Raji (cell line): ENCODE measurements around the gene BCAT1.
A peak's percentile ranks its signal among the peaks of the same experiment; 100 is the strongest.

ENCODE experiments used
- POLR2A ChIP-seq: IDR thresholded peaks from 2 replicates; pipeline ENCODE4 v1.6.1; 2011; ENCODE audit warnings: low read depth, low read length, control low read depth; ENCODE audit not compliant: insufficient read depth

The BCAT1 gene, protein sequence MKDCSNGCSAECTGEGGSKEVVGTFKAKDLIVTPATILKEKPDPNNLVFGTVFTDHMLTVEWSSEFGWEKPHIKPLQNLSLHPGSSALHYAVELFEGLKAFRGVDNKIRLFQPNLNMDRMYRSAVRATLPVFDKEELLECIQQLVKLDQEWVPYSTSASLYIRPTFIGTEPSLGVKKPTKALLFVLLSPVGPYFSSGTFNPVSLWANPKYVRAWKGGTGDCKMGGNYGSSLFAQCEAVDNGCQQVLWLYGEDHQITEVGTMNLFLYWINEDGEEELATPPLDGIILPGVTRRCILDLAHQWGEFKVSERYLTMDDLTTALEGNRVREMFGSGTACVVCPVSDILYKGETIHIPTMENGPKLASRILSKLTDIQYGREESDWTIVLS

DNA sequence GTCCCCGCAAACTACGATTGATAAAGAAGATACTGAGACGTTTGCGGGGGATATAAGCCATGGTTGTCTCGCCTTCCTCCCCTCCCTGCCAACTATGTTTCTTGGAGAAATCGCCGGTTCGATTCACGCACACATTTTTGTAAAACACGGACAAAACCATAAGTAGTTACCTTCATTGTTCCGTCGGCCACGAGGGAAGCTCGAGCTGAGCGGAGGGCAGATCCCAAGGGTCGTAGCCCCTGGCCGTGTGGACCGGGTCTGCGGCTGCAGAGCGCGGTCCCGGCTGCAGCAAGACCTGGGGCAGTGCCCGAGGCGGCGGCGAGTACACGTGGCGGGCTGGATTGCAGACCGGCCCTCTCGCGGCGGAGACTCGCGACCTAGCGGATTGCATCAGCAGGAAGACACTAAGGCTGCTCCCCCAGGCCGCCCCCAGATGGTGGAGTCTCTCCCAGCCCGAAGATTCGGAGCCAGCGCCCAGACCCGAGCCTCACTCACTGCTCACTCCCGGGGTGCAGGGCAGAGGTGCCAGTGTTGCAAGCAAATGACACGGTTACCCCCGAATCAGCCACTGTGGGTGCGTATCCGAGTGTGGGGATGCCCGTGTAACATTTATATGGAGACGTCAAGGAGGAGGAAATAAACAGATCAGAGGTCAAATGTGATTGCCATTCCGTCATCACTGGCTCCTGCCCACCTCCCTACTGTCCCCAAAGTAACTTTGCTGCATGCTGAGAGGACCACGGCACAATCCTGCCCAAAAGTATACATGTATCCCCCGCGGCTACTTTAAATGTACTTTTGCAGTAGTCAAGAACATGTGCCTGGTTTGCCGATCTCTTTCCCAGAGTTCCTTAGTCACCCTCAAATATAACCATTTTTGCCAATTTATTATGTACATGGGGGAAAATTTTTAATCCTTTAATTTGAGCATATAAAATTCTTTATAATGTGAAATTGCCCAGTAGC lies at the start of gene BCAT1:
BCAT1 (minus strand) TSS at position 345 of the 966 bp plus-strand sequence; CDS start at position 176, 169 bp downstream.
- TF ChIP-seq POLR2A: peak; percentile 89

DNA sequence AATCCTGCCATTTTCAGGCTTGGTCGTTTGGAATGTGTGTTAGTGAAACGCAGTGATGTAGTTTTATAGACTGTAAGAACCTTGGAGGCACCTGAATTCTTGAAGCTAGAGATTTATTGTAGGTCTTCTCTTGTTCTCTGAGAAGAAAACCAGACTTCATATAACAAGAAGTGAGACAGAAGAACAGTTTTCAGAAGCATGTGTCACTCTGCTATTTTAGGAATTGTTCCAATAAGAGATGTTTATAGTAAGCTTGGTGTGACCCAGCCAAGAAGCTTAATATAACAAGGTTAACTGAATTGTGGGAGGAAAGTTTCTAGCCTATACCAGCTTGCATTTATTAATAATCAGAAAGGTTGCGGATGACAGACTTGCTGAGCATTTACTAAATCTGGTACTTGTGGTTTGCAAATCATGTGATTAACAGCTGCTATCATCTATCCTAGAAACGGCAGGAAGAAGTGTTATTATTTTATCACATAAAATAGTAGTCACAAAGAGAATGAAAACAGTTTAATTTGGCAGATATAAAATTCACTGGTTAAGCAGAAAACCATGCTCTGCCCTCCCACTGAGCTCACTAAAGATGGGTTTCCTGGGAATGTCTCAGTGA lies 49.2 kb upstream of the BCAT1 start:
- TF ChIP-seq POLR2A: peak; percentile 50

DNA sequence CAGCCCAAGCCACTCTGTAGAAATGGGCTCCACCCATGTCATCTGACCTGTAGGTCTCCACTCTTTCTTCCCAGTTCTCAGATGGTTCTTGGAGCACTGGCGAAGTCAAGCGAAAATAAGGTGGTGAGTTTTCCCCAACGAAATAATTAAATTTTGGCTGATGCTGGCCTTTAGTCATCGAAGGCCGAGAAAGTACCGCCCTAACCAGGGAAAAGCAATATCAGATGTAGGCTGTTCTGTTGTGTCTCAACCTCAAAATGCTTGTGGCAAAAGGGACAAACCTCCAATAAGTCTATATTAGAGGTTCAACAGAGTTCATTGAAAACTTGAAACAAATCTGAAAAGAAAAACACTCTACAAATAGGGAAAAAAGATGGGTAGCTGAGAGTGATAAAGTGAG lies 48.6 kb upstream of the BCAT1 start:
- no peak for TF ChIP-seq POLR2A

DNA sequence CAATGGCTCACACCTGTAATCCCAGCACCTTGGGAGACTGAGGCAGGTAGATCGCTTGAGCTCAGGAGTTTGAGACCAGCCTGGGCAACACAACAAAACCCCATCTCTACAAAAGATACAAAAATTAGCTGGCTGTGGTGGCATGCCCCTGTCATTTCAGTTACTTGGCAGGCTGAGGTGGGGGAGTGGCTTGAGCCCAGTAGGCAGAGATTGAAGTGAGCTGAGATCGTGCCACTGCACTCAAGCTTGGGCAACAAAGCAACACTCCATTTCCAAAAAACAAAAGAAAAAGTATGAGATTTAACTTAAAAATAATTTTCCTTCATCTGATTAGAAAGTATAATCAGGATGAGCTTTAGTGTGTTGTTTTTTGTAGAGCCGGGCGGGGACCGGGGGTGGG lies 47.9 kb upstream of the BCAT1 start:
- TF ChIP-seq POLR2A: peak; percentile 53; the same call in 1 of the 2 replicates

DNA sequence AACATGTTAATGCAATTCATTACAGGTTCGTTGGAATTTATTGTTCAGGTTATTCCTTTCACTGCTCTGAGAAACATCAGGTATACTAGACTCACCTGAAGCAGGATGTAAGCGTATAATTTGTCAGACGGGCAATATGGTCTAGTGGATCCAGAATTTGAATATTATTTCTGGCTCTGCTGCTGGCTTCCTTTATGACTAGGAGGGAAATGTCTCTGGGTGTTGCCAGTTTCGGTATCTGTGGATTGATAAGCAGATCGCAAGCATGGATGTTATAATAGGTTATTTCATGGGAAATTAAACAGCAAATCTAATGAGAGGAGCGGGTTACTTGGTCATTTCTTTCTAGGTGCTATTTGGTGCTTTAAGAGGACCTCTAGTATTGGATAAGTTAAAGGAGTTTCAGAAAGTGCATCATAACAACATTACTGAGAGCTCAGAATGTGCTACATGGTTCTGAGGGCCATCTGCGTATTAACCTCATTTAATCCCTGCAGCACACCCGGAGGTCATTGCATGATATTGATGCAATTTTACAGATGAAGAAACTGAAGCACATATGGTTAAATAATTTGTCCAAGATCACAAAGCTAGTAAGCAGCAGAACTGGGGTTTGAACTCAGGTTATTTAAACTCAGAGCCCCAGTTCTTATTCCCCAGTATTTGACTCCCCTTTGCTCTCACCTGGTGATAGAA lies 47.3 kb upstream of the BCAT1 start:
- peak; percentile 55; the same call in 1 of the 2 replicates for TF ChIP-seq POLR2A

DNA sequence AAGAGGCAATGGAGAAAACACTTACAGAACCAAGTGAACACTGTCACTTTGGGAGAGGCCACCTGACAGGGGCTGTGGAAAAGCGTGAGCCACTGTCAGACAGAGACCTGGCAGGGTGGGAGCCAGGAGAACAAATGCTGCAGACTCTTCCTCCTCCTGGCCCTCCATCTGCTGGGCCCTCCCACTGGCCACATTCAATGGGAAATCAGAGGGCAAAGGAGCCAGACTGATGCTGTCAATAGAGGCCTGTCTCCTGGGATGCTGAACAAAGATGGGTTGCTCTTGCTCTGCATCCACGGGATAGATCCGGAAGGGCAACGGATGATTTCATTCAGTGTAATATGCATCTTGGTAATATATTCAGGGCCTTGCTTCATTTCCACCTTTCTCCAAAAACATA lies 44.9 kb upstream of the BCAT1 start:
- TF ChIP-seq POLR2A: no peak

DNA sequence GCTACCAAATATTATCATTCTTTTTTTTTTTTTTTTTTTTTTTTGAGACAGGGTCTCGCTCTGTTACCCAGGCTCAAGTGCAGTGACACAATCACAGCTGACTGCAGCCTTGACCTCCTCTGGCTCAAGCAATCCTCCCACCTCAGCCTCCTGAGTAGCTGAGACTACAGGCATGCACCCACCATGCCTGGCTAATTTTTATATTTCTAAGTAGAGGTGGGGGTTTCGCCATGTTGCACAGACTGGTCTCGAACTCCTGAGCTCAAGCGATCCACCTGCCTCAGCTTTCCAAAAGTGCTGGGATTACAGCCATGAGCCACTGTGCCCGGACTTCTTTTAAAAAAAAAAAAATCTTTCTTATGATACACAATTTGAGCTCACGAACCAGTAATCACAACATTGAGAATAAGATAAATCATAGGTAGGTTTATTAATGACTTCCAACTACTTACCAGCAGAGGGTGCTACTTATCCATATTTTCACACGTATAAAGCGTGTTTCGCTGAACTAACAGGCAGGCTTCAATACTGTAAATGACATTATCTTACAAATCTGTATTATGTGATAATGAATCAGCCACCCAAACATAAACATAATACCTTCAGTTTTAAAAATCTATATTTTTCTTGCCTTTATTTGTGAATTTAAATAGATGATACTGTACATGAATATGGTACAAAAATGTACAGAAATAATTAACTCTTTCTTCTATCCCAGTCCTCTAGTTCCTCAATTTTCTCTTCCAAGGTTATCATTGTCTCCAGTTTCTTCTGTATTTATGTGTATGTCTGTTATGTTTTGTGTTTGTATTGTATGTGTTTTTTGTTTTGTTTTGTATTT lies 42.5 kb upstream of the BCAT1 start:
- TF ChIP-seq POLR2A: no peak

DNA sequence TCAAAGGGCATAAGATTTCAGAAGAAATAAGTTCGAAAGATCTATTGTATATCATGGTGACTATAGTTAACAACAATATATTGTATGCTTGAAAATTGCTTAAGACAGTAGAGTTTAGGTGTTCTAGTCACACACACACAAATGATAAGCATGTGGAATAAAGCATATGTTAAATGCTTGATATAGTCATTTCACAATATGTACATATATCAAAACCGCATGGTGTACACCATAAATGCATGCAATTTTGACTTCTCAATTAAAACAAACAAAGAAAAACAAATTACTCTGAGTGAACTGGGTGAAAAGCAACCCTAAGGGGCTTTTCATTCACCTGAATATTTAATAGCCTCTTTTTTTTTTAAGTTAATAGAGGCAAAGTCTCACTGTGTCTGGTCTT lies 40.3 kb upstream of the BCAT1 start:
- TF ChIP-seq POLR2A: no peak

DNA sequence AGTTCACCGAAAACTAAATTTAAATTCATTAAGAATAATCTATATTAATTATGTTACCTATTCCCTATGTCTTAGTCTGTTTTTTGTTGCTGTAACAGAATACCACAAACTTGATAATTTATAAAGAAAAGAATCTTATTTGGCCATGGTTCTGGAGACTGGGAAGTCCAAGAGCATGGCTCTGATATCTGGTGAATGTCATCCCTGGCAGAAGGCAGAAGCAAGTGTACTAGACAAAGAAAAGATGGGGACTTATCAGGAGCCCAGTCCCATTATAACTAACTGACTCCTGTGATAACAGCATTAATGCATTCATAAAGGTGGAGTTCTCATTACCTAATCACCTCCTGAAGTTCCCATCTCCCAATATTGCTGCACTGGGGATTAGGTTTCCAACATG lies 33.3 kb upstream of the BCAT1 start:
- TF ChIP-seq POLR2A: no peak

DNA sequence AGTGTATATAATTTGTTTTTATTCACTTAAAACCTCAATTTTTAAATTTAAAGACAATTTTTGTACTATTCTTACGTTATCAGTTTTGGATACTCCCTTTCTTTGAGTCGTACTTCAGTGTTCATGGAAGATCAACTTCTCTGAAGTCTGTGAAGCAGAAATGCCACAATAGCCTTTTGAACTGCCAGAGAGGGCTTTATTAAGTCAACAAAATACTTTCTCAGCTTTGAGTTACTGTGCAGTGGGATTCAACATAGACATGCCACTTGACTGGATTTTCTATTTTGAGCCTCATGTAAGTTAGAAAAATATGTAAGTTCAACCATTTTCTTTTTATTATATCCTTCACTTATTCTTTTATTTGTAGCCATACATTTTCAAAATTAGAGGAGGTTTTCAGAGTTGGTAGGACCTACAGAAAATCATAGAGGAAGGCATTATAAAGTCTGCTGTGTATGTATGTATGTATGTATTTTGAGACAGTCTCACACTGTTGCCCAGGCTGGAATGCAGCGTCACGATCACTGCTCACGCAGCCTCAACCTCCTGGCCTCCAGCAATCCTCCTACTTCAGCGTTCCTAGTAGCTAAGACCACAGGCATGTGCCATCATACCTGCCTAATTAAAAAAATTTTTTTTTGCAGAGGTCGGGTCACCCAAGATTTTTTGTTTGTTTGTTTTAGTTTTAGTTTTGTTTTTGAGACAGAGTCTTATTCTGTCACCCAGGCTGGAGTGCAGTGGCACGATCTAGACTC lies 31.3 kb upstream of the BCAT1 start:
- TF ChIP-seq POLR2A: no peak

DNA sequence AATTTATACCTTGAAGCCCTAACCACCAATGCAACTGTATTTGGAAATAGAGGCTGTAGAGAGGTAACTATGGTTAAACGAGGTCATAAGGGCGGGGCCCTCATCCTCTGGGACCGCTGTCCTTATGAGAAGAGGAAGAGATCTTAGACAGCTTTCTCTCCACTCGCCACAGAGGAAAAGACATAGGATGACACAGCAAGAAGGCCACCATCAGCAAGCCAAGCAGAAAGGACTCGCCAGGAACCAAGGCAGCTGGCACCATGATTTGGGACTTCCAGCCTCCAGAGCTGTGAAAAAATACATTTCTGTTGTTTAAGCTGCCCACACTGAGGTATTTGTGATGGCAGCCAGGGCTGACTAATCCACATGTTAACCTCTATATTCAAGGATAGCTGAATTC lies 30.4 kb upstream of the BCAT1 start:
- no peak for TF ChIP-seq POLR2A

DNA sequence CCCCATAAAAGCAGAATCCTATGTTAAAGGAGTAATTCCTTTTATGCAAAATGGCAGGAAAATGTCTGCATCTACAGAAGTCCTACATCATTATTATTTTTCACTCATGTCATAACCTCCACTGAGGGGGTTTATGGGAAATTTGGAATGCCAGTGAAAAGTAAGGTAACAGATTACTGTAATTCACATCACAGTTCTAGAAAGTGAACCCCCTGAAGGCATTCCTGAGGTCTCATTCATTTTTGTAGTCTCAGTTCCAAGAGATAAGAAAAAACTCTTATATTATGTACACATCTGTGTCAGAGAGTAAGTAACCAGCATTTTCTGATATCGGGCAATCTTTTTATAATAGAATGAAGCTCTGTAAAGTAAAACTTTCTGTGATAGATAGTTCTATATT lies 28.8 kb upstream of the BCAT1 start:
- TF ChIP-seq POLR2A: no peak

DNA sequence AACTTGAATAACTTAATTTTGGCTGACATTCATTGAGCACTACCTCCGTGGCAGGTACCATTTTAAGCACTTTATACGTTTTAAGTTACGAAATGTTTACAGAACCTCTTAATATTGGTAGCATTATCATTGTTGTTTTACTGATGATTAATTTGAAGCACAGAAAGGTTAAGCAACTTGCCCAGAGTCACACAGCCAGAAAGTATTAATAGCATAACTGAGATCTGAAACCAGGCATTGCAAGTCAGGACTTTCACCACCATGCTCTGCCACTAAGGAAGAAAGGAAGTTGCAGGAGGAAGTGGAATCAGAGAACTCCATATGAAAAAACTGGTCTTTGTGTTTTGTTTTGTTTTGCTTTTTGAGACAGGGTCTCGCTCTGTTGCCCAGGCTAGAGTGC lies 28.2 kb upstream of the BCAT1 start:
- TF ChIP-seq POLR2A: no peak
